ENCODE results near the gene CERS6.
"Not testable (repeated sequence)": the region's sequence is repeated elsewhere in the genome, so short reads cannot be mapped to it uniquely, and the experiment has no call there.

CERS6 gene

GRCh38 chr2:168502852-168503251, 46.8 kb downstream of the CERS6 start:
- DNase-seq, result not testable (repeated sequence)

- DNase-seq, result no peak
Observed at GRCh38 chr2:168503901-168504300, 47.8 kb downstream of the CERS6 start.

- DNase-seq, result no peak
Observed at GRCh38 chr2:168504323-168504722, 48.3 kb downstream of the CERS6 start.

- DNase-seq, result no peak
Observed at GRCh38 chr2:168510125-168510756, 54.2 kb downstream of the CERS6 start.

GRCh38 chr2:168514692-168515091, 58.6 kb downstream of the CERS6 start:
- no peak for DNase-seq

GRCh38 chr2:168515502-168515901, 59.4 kb downstream of the CERS6 start:
- no peak for DNase-seq

- DNase-seq, result no peak
Observed at GRCh38 chr2:168517816-168518215, 61.7 kb downstream of the CERS6 start.

GRCh38 chr2:168518555-168519066, 62.5 kb downstream of the CERS6 start:
- DNase-seq, result no peak

- DNase-seq, result no peak
Observed at GRCh38 chr2:168519534-168520308, 63.6 kb downstream of the CERS6 start.

GRCh38 chr2:168521053-168521741, 65.1 kb downstream of the CERS6 start:
- no peak for DNase-seq

GRCh38 chr2:168522446-168522845, 66.4 kb downstream of the CERS6 start:
- no peak for DNase-seq

GRCh38 chr2:168524005-168524404, 67.9 kb downstream of the CERS6 start:
- no peak for DNase-seq

- no peak for DNase-seq
Observed at GRCh38 chr2:168525020-168525419, 68.9 kb downstream of the CERS6 start.

- no peak for DNase-seq
Observed at GRCh38 chr2:168525716-168526446, 69.8 kb downstream of the CERS6 start.

- DNase-seq, result no peak
Observed at GRCh38 chr2:168526641-168527040, 70.6 kb downstream of the CERS6 start.

- no peak for DNase-seq
Observed at GRCh38 chr2:168528016-168528415, 71.9 kb downstream of the CERS6 start.

GRCh38 chr2:168528469-168528868, 72.4 kb downstream of the CERS6 start:
- no peak for DNase-seq

- no peak for DNase-seq
Observed at GRCh38 chr2:168529054-168529833, 73.2 kb downstream of the CERS6 start.

- no peak for DNase-seq
Observed at GRCh38 chr2:168529900-168530561, 74.0 kb downstream of the CERS6 start.

- DNase-seq, result no peak
Observed at GRCh38 chr2:168530982-168531622, 75.0 kb downstream of the CERS6 start.

- no peak for DNase-seq
Observed at GRCh38 chr2:168534926-168535325, 78.9 kb downstream of the CERS6 start.

Measured in stimulated activated naive CD4-positive, alpha-beta T cell (primary cell).